D721Med (cell line): ENCODE results near the gene MUC12.
"Not testable (repeated sequence)": the region's sequence is repeated elsewhere in the genome, so short reads cannot be mapped to it uniquely, and the experiment has no call there.

Experiments used
- DNase-seq: peaks from one replicate; pipeline ENCODE4 v3.0.0; 2011; ENCODE audit warnings: low spot score; ENCODE audit not compliant: insufficient read length
- FAIRE-seq: peaks from 2 replicates; lab custom pipeline; 2011; peaks lifted over from hg19 to GRCh38; lab: Jason Lieb, UNC
- TF ChIP-seq, protein P1 (sequence below): IDR thresholded peaks from 2 replicates; pipeline ENCODE4 v1.5.1; 2012; ENCODE audit warnings: mild to moderate bottlenecking, control low read depth; ENCODE audit not compliant: insufficient read depth; ENCODE audit errors: missing control alignments

Gene MUC12

DNA sequence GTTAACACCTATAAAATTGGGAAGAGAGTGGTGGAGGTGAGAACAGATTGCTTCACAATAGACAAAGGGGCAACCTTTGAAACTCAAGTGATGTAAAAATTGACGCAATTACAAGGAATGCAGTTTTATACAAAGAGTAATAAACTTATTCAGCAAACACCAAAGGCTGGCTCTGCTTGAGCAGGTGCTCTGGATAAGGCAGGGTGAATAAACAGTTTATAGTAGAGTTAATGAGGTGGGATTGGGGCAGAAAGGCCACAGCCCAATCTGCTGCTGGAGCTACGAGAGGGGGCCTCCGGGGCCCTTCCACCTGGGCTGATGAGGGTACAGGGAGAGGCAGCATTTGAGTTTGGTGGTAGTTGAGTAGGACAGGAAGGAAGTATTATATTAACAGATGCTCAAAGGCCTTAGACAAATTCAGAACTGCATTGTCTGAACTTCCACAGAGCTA is 6.0 kb downstream of the MUC12 start:
- FAIRE-seq, result no peak
- TF ChIP-seq, protein P1, sequence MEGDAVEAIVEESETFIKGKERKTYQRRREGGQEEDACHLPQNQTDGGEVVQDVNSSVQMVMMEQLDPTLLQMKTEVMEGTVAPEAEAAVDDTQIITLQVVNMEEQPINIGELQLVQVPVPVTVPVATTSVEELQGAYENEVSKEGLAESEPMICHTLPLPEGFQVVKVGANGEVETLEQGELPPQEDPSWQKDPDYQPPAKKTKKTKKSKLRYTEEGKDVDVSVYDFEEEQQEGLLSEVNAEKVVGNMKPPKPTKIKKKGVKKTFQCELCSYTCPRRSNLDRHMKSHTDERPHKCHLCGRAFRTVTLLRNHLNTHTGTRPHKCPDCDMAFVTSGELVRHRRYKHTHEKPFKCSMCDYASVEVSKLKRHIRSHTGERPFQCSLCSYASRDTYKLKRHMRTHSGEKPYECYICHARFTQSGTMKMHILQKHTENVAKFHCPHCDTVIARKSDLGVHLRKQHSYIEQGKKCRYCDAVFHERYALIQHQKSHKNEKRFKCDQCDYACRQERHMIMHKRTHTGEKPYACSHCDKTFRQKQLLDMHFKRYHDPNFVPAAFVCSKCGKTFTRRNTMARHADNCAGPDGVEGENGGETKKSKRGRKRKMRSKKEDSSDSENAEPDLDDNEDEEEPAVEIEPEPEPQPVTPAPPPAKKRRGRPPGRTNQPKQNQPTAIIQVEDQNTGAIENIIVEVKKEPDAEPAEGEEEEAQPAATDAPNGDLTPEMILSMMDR, result no peak
- no peak for DNase-seq

DNA sequence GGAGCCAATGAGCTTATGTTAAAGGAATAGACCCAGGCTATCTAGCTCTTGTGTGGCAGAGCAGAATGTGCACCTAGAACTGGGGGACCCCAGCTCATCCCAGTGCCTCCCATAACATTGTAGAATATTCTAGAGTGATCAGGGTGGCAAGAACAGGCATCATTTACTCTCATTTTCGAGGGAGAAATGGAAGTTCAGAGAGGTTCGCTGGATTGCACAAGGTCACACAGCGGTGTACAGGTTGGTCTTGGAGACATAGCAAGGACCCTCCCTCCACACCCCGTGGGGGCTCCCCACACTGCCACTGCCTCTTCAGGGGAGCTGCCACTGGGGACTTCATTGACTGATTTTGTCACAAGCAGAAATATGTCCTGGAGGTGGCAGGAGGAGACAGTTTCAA is 8.9 kb downstream of the MUC12 start:
- TF ChIP-seq, protein P1, result no peak
- FAIRE-seq, result no peak

DNA sequence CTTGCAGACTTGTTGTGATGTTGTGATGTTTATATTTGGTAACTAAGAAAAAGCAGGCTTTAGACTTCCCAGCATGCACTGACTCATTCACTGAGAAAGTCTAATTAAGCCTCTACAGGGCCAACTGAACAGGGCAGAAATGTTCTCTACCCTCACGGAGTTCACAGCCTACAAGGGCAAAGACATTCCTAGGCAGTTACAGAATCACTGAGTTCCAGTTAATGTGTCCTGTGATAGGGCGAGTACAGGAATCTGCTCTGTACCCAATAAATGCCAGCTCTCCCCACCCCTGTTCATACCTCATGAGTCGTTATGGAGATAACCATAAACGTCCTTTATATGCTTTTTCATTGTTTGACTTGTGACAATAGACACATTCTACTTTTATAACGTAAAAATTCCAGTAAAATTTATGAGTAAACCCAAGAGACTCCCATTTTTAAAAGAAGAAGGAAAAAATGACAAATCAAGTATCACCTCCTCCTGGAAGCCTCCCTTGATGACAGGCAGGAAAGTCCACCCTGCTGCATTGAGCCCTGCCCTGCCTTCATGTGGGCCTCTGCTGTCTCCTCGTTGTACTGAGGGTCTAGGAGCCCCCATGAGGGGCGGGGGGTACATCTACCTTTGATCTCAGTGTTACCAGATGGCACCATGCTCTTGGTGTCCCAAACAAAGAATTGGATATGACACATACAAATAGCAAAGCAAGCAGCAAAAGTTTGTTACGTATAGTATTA is 14.3 kb downstream of the MUC12 start:
- FAIRE-seq (no peak), DNase-seq (no peak)
- TF ChIP-seq, protein P1, result no peak

More for the DNA sequence above, 8.9 kb downstream of the MUC12 start:
- no peak for DNase-seq

DNA sequence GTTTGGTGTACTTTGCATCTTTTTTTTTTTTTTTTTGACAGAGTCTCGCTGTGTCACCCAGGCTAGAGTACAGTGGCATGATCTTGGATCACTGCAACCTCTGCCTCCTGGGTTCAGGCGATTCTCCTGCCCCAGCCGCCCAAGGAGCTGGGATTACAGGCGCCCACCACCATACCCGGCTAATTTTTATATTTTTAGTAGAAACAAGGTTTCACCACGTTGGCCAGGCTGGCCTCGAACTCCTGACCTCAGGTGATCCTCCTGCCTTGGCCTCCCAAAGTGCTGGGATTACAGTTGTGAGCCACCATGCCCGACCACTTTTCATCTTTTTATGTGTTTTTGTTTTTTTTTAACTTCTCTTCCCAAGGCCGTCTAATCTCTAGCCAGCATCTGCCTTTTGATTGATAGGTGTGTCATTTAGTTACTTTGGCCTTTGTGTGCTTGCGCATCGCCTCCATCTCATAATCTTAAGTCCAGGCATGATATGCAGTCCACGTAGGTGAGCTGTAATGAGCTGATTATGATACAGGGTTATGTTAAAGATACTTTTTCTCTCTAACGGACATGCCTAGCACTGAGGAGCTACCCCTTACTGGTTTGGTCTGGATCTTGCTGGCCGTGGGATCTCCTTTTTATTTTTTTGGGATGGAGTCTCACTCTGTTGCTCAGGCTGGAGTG is 15.0 kb downstream of the MUC12 start:
- DNase-seq, FAIRE-seq: not testable (repeated sequence)

DNA sequence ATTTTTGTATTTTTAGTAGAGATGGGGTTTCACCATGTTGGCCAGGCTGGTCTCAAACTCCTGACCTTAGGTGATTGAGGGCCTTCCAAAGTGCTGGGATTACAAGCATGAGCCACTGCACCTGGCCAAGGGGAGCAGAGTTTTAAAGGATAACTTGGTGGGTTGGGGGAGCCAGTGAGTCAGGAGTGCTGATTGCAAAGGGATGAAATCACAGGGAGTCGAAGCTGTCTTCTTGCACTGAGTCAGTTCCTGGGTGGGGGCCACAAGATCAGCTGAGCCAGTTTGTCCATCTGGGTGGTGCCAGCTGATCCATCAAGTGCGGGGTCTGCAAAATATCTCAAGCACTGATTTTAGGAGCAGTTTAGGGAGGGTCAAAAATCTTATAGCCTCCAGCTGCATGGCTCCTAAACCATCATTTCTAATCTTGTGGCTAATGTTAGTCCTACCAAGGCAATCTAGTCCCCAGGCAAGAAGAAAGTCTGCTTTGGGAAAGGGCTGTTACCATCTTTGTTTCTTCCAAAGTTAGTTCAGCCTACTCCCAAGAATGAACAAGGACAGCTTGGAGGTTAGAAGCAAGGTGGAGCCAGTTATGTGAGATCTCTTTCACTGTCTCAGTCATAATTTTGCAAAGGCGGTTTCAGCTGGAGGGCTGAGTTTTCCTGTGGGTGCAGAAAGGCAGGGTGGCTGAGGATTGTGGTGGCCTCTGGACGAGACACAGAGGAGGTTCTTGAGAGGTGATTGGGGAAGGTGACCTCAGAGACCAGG is 15.8 kb downstream of the MUC12 start:
- not testable (repeated sequence) for FAIRE-seq, DNase-seq

DNA sequence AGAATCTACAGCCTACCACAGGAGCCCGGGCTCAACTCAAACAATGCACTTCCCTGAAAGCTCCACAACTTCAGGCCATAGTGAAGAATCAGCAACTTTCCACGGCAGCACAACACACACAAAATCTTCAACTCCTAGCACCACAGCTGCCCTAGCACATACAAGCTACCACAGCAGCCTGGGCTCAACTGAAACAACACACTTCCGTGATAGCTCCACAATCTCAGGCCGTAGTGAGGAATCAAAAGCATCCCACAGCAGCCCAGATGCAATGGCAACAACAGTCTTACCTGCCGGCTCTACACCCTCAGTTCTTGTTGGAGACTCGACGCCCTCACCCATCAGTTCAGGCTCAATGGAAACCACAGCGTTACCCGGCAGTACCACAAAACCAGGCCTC is 22.3 kb downstream of the MUC12 start:
- TF ChIP-seq, protein P1, result no peak
- FAIRE-seq (no peak), DNase-seq (no peak)

DNA sequence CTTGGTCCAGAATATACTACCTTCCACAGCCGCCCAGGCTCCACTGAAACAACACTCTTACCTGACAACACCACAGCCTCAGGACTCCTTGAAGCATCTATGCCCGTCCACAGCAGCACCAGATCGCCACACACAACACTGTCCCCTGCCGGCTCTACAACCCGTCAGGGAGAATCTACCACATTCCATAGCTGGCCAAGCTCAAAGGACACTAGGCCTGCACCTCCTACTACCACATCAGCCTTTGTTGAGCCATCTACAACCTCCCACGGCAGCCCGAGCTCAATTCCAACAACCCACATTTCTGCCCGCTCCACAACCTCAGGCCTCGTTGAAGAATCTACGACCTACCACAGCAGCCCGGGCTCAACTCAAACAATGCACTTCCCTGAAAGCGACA is 22.9 kb downstream of the MUC12 start:
- FAIRE-seq, DNase-seq: not testable (repeated sequence)

DNA sequence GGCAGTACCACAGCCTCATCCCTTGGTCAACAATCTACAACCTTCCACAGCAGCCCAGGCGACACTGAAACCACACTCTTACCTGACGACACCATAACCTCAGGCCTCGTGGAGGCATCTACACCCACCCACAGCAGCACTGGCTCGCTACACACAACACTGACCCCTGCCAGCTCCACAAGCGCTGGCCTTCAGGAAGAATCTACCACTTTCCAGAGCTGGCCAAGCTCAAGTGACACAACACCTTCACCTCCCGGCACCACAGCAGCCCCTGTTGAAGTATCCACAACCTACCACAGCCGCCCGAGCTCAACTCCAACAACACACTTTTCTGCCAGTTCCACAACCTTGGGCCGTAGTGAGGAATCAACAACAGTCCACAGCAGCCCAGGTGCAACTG is 25.3 kb downstream of the MUC12 start:
- DNase-seq, FAIRE-seq: not testable (repeated sequence)

DNA sequence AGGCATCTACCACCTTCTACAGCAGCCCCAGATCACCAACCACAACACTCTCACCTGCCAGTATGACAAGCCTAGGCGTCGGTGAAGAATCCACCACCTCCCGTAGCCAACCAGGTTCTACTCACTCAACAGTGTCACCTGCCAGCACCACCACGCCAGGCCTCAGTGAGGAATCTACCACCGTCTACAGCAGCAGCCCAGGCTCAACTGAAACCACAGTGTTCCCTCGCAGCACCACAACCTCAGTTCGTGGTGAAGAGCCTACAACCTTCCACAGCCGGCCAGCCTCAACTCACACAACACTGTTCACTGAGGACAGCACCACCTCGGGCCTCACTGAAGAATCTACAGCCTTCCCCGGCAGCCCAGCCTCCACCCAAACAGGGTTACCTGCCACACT is 29.2 kb downstream of the MUC12 start:
- not testable (repeated sequence) for DNase-seq, FAIRE-seq

DNA sequence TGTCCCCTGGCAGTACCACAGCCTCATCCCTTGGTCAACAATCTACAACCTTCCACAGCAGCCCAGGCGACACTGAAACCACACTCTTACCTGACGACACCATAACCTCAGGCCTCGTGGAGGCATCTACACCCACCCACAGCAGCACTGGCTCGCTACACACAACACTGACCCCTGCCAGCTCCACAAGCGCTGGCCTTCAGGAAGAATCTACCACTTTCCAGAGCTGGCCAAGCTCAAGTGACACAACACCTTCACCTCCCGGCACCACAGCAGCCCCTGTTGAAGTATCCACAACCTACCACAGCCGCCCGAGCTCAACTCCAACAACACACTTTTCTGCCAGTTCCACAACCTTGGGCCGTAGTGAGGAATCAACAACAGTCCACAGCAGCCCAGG is 30.0 kb downstream of the MUC12 start:
- not testable (repeated sequence) for FAIRE-seq, DNase-seq

DNA sequence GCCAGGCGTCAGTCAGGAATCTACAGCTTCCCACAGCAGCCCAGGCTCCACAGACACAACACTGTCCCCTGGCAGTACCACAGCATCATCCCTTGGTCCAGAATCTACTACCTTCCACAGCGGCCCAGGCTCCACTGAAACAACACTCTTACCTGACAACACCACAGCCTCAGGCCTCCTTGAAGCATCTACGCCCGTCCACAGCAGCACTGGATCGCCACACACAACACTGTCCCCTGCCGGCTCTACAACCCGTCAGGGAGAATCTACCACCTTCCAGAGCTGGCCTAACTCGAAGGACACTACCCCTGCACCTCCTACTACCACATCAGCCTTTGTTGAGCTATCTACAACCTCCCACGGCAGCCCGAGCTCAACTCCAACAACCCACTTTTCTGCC is 30.7 kb downstream of the MUC12 start:
- DNase-seq, FAIRE-seq: not testable (repeated sequence)

DNA sequence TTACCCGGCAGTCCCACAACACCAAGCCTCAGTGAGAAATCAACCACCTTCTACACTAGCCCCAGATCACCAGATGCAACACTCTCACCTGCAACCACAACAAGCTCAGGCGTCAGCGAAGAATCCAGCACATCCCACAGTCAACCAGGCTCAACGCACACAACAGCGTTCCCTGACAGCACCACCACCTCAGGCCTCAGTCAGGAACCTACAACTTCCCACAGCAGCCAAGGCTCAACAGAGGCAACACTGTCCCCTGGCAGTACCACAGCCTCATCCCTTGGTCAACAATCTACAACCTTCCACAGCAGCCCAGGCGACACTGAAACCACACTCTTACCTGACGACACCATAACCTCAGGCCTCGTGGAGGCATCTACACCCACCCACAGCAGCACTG is 33.0 kb downstream of the MUC12 start:
- FAIRE-seq, DNase-seq: not testable (repeated sequence)

DNA sequence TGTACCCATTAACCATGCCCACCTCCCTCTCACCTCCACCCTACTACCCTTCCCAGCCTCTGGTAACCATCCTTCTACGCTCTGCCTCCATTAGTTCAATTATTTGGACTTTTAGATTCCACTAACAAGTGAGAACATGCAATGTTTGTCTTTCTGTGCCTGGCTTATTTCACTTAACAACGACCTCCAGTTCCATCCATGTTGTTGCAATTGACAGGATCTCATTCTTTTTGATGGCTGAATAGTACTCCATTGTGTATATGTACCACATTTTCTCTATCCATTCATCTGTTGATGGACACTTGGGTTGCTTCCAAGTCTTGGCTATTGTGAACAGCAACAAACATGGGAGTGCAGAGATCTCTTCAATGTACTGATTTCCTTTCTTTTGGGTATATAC is 38.0 kb downstream of the MUC12 start:
- not testable (repeated sequence) for FAIRE-seq, DNase-seq
